ENCODE results near the gene ZNF157. TPM values are rescaled to one million over a fixed set of nuclear protein-coding genes. Genes with fewer than 3 reads are reported as not detected.

The ZNF157 gene
- total and polyA plus RNA-seq, 10 of the 15 experiments (the other 5 are each of a cell fraction or from before 2014, with no cell fraction given): 0.05 to 0.18 (median 0.12) TPM; not detected in 4

- no peak for TF ChIP-seq REST (IDR thresholded peaks at IDR 0.05; ENCODE audit: low read depth, low read length)
These were observed 49.9 kb downstream of the ZNF157 start (continued) for GRCh38 chrX:47420265-47420664.

GRCh38 chrX:47420962-47421361 lies 50.6 kb downstream of the ZNF157 start:
- POLR2A ChIA-PET: no interaction called here
- TF ChIP-seq GATAD2B (conservative IDR thresholded peaks at IDR 0.05; ENCODE audit: low read depth): no peak
- no peak for TF ChIP-seq RAD21 (IDR thresholded peaks at IDR 0.05; ENCODE audit: insufficient read depth, low read depth, low read length)
- no peak for TF ChIP-seq ZNF622 (IDR thresholded peaks at IDR 0.05)
- TF ChIP-seq DPF2 (IDR thresholded peaks at IDR 0.05): no peak
- TF ChIP-seq POLR2A (IDR thresholded peaks at IDR 0.05; ENCODE audit: low read depth, low read length): no peak
- TF ChIP-seq E2F4 (IDR thresholded peaks at IDR 0.05; ENCODE audit: low read depth, low read length): no peak
- TF ChIP-seq SIN3A (IDR thresholded peaks at IDR 0.05; ENCODE audit: low read depth, low read length): no peak
- TF ChIP-seq E4F1 (IDR thresholded peaks at IDR 0.05; ENCODE audit: borderline replicate concordance, partially characterized antibody): no peak
- no peak for TF ChIP-seq JUNB (IDR thresholded peaks at IDR 0.05)
- TF ChIP-seq KLF5 (IDR thresholded peaks at IDR 0.05; ENCODE audit: partially characterized antibody): no peak
- no peak for TF ChIP-seq EP300 (IDR thresholded peaks at IDR 0.05; ENCODE audit: borderline replicate concordance in 1 of 2, control insufficient read depth in 1 of 2, low read depth in 2 of 2, low read length in 2 of 2)
- no peak for TF ChIP-seq BACH1 (IDR thresholded peaks at IDR 0.05; ENCODE audit: borderline replicate concordance)
- TF ChIP-seq ZNF24 (IDR thresholded peaks at IDR 0.05): no peak
- TF ChIP-seq MYB (IDR thresholded peaks at IDR 0.05; ENCODE audit: borderline replicate concordance, low read depth, low read length): no peak
- TF ChIP-seq ETV6 (conservative IDR thresholded peaks at IDR 0.05 in 1 of 2, IDR thresholded peaks at IDR 0.05 in 1 of 2; ENCODE audit: borderline replicate concordance in 1 of 2, low read depth in 1 of 2): no peak
- TF ChIP-seq ZZZ3 (IDR thresholded peaks at IDR 0.05; ENCODE audit: control insufficient read depth, insufficient read length, low read depth): no peak
- no peak for TF ChIP-seq ASH2L (IDR thresholded peaks at IDR 0.05; ENCODE audit: borderline replicate concordance, low read depth)

More at GRCh38 chrX:47420962-47421361, 50.6 kb downstream of the ZNF157 start:
- ATAC-seq (no peak), DNase-seq (ENCODE audit: low read depth, low spot score) (no peak), FAIRE-seq (no peak)
- intact Hi-C loops (cut with micrococcal nuclease; ENCODE audit: unreplicated experiment): no loop called here
- Histone ChIP-seq H3K4me1 (ENCODE audit: control insufficient read depth, insufficient read depth, low read length) (no peaks in the 10 kb centered on the region), H3K9ac (ENCODE audit: control insufficient read depth, insufficient read depth, low read length) (no peak overlapping the region), H3K27ac (ENCODE audit: control insufficient read depth, insufficient read depth) (no peak overlapping the region), H3K4me3 (no peak overlapping the region), H3K4me2 (ENCODE audit: control insufficient read depth, insufficient read depth) (no peak overlapping the region), H3K36me3 (ENCODE audit: control insufficient read depth in 2 of 2, insufficient read depth in 2 of 2, low read length in 1 of 2) (no peaks in the 10 kb centered on the region), H3K79me2 (ENCODE audit: control insufficient read depth, insufficient read depth, low read length) (no peaks in the 10 kb centered on the region), H3K9me3 (replicated peaks; ENCODE audit: control insufficient read depth, insufficient read depth, low read length) (no peaks in the 10 kb centered on the region; the same call in 2 of the 3 replicates), H3K27me3 (replicated peaks in 1 of 2; ENCODE audit: control insufficient read depth in 2 of 2, insufficient read depth in 2 of 2, low read length in 1 of 2) (no peaks in the 10 kb centered on the region), H4K20me1 (ENCODE audit: control insufficient read depth, insufficient read depth) (no peaks in the 10 kb centered on the region), H2AFZ (ENCODE audit: control insufficient read depth, low read depth, low read length) (no peak overlapping the region)
- ChIA-PET SMC1A (ENCODE audit: uncharacterized antibody, unreplicated experiment) (no interaction called here), RAD21 (ENCODE audit: unreplicated experiment) (no interaction called here), CTCF (no interaction called here)
- in situ Hi-C loops (cut with MboI): no loop called here
- no TSS peak for BruUV-seq (replicated peaks)
- 15% methylated on average over 5 of the region's 5 CpGs for WGBS (ENCODE audit: insufficient coverage, insufficient replicate concordance, low lambda C conversion rate, missing lambda C conversion rate)
